ENCODE measurements around the gene AP2S1.

DNA sequence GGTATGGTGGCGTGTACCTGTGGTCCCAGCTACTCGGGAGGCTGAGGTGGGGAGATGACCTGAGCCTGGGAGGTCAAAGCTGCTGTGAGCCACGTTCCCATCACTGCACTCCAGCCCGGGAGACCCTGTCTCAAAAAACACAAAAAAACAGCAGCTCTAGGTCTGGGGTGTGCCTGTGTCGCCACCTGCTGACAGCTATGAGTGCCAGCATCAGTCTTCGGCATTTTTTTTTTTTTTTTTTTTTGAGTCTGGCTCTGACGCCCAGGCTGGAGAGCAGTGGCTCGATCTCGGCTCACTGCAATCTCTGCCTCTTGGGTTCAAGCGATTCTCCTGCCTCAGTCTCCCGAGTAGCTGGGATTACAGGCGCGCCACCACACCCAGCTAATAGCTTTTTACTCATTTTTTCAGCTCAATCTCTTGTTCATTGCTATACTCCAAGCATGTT lies 10.1 kb downstream of the AP2S1 start:
- TF ChIP-seq, protein P1, sequence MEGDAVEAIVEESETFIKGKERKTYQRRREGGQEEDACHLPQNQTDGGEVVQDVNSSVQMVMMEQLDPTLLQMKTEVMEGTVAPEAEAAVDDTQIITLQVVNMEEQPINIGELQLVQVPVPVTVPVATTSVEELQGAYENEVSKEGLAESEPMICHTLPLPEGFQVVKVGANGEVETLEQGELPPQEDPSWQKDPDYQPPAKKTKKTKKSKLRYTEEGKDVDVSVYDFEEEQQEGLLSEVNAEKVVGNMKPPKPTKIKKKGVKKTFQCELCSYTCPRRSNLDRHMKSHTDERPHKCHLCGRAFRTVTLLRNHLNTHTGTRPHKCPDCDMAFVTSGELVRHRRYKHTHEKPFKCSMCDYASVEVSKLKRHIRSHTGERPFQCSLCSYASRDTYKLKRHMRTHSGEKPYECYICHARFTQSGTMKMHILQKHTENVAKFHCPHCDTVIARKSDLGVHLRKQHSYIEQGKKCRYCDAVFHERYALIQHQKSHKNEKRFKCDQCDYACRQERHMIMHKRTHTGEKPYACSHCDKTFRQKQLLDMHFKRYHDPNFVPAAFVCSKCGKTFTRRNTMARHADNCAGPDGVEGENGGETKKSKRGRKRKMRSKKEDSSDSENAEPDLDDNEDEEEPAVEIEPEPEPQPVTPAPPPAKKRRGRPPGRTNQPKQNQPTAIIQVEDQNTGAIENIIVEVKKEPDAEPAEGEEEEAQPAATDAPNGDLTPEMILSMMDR (IDR thresholded peaks at IDR 0.05): peak; percentile 92
- no peak for TF ChIP-seq ZFX (IDR thresholded peaks at IDR 0.05; ENCODE audit: borderline replicate concordance)
